Fibroblast of peridontal ligament (primary cell): ENCODE results near the gene KCNJ12.
"Not testable (repeated sequence)": the region's sequence is repeated elsewhere in the genome, so short reads cannot be mapped to it uniquely, and the experiment has no call there.

Source experiments
- DNase-seq: peaks from one replicate; pipeline ENCODE4 v3.0.0-alpha.2; 2010; ENCODE audit errors: extremely low read depth

Gene KCNJ12

DNA sequence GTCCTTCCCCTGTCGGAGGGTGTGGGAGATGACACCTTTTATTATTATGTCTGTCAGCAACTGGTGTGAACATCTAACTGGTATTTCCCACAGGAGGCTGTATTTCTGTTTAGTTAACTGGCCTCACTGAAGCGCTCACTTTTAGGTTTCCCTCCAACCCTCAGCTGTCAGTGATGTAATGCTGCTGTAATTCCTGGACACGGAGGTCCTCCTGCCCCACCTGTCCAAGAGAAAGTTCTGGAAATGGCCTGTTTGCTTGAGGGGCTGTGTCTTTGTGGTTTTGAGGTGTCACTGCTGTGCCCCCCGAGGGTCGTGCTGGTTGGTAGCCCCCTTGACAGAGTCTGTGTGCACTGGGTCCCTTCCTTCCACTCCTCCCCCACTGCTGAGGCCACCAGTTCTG, 11.5 kb downstream of the KCNJ12 start:
- DNase-seq = no peak

DNA sequence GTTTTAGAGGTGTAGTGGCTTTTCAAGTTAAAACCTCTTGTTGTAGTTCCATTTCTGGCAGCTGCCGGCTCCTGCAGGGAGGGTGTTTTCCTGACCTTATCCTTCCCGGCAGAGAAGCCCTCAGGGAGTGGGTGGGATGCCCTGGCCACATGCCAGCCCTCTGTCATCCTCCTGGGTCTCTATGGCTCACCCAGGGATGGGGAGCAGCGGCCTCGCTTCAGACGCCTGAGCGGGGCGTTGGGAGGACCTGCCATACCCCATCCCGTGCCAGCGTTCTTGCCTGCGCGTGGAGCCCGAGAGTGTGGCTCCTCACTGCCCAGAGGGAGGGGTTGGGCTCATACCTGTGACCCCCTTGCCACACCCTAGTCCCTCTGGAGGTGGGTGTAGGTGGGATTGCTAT, 11.9 kb downstream of the KCNJ12 start:
- no peak for DNase-seq

DNA sequence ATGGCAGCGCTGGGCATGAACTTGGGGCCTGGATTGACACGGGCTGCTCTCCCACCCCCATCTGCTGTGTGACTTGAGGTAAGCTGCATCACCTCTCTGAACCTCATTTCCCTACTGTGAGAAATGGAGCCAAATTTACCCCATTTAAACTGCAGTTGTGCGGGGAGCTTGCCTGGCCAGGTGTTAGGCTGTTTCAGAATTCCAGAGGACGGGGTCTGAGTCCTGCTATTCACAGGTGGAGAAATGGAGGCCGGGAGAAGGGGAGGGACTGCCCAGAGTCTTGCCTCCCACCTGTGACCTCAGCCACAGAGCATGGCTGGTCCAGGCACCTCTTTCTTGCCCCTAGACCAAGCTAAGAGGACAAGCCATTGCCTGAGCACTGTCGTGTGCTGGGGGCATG, 12.8 kb downstream of the KCNJ12 start:
- no peak for DNase-seq

DNA sequence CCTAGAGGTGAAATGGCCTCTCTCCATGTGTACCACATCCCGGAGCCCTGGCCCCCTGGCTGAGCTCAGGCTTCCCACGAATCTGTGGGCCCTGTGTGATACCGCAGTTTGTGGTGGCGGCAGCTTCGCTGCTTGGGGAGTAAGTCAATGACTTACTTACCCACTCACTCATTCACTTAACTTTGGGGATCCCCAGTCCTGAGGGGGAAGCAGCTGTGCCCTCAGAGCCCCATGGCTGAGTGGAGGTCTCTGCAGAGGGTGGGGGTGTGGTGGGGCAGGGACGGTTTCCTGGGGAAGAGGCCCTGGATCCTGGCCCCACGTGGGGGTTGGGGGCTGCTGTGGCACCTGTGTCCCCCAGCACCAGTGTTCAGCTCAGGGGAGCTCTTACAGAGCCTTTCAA, 13.2 kb downstream of the KCNJ12 start:
- DNase-seq = no peak

DNA sequence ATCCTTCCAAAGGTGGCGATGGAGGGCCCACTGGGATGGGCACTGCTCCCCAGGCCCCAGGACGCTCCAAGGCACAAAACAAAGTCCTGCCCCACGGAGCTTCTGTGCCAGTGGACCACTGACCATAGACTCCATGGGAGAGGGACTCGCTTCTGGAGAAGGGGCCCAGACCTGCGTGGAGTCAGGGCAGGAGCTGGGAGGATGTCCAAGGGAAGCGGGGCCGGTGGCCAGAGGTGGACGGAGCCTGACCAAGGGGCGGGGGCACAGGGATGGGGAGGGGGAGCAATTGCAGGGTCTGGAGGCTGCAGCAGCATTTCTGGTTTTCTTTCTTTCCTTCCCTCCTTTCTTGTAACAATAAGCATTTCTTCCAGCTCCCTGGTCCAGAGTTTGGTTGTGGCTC, 14.1 kb downstream of the KCNJ12 start:
- no peak for DNase-seq

DNA sequence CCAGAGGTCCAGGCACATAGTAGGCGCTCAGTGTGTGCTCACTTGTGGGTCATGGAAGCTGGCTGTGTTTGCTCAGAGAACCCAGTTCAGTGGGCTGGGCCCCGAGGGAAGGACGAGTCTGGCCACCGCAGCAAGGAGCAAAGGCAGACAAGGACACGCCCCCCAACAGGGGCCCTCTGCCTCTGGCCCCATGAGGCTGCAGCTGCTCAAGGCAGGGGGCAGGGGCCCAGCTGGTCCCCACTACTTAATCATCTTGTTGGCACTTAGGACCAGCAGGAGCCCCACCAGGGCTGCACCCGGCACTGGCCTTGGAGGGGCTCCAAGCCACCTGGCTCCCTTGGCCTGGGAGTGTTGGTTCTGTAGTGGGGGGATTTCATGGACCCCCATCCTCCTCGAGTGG, 16.1 kb downstream of the KCNJ12 start:
- DNase-seq = no peak

DNA sequence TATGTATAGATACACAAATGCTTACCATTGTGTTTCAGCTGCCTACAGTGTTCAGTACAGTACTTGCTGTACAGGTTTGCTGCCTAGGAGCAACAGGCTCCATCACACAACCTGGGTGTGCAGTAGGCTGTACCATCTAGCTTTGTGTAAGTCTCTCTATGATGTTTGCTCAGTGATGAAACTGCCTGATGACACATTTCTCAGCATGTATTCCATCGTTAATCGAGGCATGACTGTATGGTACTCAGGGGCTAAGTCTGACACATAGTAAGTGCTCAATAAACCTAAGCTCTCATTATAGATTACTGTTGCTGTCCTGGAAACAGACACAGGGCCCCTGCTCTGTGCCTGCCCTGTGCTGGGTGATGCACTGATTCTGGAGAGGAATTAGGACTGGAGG, 18.1 kb downstream of the KCNJ12 start:
- DNase-seq = no peak

DNA sequence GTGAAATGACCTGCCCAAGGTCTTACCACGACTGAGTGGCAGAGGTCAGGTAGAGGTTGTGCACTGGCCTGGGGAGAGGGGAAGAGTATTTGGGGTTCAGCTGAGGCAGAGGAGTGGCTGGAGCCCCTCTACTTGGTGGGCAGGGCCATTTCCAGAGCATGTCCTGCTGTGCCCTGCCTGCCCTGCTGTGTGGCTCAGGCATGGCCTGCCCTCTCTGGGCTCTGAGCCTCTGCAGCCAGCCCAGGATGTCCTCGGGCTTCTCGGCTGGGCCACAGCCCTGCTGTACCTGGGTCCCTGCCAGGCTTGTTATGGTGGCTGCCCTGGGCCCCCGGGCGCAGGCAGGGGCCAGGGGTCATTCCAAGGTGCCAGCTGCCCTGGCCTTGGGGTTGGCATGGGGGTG, 19.6 kb downstream of the KCNJ12 start:
- DNase-seq = no peak

DNA sequence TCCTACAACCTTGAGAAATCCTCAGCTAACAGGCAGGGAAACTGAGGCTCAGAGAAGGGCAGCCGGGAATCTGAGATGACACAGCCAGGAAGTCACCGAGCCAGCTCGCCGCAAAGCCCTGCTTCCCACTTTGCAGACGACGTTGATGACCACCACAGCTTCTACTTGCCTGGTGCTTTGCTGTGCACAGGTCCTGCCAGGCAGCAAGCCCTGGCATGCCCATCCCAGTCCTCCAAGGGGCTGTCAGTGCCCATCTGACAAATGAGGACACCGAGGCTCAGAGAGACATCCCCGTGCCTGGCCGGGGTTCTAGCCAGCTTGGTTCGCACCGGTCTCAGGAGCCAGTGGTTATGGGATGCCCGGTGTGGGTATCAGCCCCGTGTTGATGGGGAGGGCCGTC, 20.1 kb downstream of the KCNJ12 start:
- DNase-seq = no peak

DNA sequence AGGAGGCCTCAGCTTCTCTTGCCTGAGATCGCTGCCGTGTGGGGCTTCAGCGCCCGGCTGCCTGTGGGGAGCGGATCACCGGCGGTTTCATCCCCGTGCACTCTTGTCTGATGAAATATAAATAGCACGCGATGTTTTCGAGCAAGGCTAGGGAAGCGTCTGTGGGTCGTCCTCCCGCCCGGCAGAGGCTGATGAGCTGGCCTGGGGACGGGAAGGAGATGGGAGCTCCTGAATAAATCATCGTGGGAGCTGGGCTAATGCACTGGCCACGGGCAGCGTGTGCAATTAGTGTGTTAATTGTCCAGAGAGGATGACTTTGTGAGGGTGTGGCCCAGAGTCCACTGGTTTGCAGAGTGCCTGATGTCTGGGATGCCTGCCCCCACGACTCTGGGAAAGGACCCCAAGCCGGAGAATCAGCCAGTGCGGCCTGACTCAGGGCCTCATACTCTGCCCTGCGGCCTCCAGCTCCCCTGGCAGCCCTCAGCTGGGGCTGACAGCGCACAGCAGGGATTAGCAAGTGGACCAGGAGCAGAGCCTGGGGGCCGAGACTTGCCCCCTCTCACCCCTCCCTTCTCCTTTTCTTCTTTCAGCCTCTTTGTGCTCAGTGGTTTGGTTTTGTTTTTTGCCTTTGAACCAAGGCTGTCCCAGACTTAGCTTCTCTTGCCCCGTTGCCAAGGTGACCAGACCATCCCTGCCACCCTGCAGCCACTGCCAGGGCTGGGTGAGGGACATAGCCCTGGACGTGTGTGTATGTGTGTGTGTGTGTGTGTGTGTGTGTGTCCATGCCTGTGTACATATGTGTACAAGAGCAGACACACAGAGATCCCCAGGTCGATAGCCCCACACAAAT, 21.4 kb downstream of the KCNJ12 start:
- no peak for DNase-seq

DNA sequence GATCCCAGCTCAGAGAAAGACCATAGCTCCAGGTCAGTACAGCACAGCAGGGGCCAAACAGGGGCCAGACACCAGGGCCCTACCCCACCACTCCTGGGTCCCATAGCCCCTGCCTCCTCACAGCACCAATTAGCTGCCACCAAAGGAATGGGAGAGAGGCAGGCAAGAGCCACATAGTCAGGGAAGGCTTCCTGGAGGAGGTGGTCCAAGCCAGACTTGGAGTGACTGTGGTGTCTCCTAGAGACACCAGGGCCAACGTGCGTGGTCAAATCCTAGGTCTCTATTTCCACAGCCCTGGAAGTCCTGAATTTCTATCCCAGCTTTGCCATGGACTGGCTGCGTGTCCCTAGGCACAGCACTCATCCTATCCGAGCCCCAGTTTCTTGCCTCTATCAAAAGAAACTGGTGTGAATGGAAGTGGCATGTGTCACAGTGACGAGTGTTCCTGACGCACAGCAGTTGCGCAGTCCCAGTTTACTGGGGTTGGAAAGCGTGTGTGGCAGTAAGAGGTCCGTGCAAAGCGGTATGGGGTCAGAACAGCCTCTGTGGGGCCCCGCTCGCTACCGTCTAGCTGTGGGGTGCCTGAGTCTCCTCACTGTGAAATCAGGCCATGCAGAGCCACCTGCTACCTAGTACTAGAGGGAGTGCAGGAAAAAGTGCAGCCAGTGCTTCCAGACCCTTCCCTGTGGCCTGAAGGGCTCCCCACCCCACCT, 23.5 kb downstream of the KCNJ12 start:
- DNase-seq = no peak

DNA sequence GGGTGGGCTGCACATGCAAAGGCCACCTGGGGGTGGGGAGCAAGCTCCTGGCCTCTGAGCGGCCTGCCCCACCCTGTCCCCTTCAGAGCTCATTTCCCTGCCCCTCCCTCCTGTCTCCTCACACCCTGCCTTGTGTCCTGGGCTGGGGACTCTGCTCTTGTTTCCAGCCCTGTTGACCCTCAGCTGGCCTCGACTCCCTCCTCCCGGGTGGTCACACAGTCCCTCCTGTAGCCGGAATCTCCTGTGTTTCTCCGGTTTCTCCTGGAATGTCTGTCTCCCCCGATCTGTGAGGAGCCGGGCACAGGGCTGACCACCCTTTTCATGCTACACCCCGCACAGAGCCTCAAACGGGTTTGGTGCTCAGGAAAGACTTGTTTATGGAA, 24.0 kb downstream of the KCNJ12 start:
- not testable (repeated sequence) for DNase-seq

DNA sequence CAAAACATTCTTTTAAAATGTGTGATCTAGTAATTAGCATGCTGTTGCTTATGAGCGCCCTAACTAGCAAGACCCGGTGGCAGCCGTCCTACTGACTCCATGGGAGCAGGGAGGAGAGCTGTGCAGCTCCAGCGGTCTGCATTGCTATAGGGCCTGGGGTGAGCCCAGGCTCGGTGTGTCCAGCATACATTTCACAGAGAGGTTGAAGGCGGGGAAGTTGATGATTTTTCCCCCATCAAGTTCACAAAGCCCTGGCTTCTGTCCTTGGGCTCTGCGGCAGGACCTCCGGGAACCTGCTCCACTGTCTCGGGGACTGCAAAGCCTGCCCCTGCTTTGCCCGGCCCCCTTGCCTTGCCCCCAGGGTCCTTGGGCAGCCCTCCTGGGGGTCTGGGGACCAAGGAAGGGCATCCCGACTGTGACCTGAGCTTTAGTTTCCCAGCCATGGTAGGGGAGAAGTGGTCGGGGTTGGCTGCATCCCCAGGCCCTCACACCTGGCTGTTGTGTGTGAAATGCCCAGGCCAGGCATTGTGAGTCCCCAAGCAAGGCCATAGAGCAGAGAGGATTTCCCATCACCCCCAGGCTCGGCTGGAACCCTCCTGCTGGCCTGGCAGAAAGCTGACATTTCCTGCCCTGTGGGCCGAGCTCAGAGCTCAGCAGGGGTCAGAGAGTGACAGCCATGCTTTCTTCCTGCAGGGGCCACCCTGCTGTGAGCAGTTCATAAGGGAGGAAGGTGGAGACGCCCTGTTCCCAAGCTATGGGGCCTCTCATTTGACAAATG, 24.8 kb downstream of the KCNJ12 start:
- no peak for DNase-seq

DNA sequence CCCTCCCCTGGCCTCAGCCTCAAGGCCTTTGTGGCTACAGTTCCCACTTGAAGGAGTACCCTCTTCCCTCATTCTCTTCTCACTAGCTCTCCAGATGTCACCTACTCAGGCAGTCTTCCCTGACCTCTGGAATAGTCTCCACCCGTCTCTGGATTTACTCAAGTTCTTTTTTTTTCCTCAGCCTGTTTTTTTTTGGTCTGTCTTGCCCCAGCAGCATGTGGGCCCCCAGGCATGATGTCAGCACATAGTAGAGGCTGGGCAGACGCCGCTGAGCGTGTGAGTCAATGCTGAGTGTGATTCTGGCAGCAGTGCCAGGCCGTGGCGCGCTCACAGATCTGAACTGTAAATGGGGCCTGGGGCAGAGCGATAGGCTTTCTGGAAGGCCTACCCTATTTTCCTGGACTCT, 26.0 kb downstream of the KCNJ12 start:
- DNase-seq = peak; percentile 92

DNA sequence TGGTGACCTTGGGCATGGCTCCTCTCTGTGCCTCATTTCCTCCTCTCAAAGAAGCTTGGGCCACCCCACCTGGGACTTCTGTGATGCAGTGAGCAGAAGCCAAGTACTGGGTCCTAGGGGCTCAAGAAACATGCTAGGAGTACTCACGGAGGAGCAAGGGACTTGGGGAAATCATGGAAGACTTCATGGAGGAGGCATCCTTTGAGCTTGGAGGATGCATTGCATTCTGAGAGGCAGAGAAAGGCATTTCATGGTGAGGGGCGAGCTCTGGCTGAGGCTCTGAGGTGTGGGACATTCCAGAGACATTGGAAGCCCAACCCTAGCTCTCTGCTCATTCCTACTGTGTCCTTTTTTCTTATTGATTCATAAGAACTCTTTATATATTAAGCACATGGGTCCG, 26.8 kb downstream of the KCNJ12 start:
- DNase-seq = not testable (repeated sequence)

DNA sequence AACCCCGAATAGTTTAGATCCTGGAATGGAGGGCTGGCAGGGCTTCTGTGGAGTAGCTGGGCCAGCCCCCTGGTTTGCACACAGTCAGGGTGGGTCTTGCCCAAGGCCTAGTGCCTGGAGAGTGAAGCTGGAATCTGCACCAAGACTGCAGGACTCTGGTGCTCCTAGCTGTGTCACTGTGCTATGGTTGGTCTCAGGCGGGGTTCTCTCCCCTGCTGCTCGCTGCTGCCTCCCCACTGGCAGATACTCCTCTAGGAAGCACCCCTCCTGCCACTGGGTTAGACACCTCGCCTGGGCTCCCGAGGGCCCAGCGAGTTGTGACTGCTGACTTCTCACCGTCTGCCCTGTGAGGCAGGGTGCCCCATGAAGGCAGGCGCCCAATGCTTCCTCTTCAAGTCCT, 27.9 kb downstream of the KCNJ12 start:
- DNase-seq = not testable (repeated sequence)

DNA sequence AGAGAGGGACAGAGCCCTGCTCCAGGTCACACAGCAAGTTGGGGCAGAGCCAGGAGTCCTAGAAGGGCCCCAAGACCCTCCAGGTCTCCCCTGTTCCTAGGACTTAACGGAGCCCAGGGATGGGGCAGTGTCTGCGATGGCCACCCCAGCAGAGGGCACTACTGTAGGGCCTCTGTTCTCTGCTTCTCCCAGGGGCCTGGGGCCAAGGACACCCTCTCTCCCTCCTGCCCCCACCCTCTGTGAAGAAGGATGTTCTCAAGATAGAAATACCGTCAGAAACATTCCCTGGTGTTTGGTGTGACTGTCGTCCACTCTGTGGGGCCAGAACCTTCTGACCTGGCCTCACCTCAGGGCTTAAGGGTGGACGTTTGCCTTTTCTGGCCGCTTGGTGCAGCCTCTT, 28.4 kb downstream of the KCNJ12 start:
- DNase-seq = not testable (repeated sequence)

DNA sequence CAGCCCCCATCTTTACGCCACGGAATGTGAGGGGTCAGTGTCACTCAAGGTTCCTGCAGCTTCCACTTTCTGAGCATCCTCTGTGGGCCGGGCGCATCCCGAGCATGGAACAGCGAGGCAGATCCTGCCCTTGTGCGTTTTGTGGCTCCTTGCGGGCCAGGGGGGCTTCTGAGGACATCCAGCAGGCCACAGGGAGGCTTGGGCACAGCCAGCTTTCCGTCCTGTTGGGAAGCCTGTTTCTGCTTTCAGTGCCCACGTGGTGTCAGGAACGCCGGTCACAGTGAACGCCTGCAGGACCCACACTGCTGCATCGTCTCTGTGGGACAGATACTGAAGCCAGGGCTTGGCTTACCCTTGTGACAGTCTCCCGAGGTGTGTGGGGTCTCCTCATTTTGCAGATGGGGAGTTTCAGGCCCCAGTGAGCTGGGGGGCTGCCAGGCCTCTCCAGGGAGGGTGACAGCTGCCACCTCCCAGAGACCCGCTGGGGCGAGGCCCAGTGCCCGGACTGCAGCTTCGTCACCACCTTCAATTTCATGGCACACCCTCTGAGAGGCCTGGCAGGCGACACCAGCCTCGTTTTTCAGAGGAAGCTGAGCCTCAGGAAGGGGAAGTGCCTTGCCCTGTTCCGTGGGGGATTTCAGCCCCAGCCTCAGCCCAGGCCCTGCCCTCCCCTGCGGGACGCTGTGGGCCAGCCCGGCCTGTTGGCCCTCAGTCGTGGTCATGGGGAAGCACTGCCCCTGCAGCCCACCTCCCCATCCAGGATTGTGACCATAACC, 29.0 kb downstream of the KCNJ12 start:
- not testable (repeated sequence) for DNase-seq

DNA sequence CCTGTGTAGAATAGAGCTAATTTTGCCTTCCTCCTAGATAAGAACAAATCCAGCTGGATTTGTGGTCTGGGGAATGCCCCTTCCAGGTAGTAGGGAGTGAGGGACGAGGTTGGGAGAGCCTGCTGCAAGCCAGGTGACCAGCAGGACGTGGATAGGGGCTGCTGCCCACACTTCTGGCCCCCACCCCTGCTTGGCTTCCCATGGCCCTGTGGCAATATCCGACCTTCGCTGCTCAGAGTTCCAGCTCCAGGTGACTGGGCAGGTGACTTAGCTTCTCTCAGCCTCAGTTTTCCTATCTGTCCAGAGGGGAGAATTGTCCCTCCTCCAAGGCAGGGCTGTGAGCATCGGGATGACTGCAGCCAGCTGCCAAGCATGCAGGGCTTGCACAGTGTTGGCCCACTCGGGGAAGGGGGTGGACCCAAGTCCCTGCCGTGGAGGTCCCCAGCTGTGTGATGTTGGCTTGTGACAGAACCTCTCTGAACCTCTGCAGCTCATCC, 29.8 kb downstream of the KCNJ12 start:
- not testable (repeated sequence) for DNase-seq

DNA sequence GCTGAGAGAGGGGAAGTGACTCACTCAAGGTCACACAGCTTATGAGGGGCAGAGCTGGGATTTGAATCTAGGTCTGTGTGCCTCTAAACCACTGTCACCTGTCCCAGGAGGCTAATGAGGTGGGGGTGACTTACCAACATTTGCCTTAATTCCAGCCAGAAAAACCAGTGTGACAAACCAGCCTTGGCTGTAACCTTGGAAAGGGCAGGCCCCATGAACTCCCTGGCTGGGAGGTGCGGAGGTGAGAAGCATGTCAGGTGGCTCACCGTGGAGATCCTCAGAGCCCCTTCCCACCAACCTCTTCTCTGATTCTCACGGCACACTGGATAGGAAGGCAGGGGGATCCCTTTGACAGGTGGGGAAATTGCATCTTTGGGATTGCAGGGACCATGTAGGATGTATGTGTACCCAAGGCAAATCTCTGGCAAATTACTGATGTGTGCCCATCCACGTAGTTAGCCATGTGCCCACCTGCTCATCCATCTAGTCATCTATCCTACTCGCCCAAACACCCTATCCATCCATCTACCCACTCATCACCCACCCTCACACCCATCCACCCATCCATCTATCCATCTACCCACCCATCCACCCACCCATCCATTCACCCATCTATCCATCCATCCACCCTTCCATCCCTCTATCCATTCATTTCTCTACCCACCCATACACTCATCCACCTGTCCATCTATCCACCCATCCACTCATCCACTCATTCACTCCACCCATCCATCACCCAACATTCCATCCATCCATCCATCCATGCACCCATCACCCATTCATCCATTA, 30.7 kb downstream of the KCNJ12 start:
- DNase-seq = not testable (repeated sequence)

DNA sequence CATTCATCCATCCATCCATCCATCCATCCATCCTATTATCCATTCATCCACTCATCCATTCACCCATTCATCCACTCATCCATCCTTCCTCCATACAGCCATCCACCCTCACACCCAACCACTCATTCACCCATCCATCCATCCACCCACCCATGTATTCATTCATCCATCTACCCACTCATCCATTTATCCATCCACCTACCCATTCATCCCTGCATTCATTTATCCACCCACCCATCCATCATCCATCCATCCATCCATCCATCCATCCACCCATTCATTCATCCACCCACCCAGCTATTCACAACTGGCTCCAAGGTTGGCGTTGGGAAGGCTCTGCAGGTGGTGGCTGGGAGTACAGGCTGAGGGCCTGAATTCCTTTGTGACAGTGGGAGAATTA, 31.6 kb downstream of the KCNJ12 start:
- not testable (repeated sequence) for DNase-seq
